Measurements from ENCODE around the gene UBE2G1.
"Not testable (repeated sequence)": the region's sequence is repeated elsewhere in the genome, so short reads cannot be mapped to it uniquely, and the experiment has no call there.

Gene UBE2G1

DNA sequence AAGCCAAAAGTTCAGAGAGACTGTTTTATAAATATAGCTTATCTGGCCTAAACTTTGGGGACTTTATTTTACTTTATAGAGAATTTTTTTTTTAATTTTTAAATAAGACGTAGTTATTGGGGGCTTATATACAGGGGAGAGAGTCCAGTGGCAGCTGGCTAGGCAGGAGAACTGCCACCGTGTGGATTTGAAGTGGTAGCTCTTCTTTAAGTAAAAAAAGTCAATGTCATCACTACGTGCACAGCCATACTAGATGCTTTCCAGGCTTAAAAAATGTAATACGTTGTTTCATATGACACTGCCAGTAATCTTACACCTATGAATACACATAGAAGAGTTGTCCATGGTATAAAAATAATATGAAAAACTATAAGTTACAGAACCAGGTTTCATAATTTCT lies 70.8 kb downstream of the UBE2G1 start:
- DNase-seq, result no peak

DNA sequence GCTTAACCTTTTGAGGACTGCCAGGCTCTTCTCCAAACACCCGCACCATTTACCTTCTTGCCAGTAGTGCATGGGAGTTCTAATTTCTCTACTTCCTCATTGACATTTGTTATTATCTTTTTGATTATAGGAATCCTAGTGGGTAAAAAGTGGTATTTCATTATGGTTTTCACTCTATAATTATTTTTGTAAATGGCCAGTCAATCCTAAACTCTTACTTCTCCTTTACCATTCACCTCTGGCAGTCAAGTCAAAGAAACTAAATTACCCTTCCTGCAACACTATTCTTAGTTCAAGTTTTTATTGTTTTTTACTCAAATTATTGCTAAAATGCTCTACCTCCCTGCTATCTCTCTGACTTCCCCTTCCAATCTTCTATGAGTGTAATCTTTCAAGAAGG lies 72.9 kb downstream of the UBE2G1 start:
- DNase-seq, result no peak

DNA sequence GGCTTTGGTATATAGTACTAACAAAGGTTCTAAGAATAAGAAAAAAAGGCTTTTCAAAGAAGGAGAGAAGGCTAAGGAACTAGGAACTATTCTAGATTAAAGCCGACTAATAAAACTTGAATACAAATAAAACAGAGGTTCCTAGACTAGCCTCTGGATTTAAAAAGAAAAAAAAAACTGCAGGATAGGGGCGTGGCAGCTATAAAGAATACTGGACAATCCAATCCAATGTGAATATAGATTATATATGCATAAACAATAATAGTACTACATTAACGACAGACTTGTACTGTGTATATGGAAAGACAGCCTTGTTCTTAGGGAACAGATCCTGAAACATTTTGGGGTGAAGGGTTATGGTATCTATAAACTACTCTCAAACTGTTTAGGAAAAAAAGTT lies 78.8 kb downstream of the UBE2G1 start:
- no peak for DNase-seq

DNA sequence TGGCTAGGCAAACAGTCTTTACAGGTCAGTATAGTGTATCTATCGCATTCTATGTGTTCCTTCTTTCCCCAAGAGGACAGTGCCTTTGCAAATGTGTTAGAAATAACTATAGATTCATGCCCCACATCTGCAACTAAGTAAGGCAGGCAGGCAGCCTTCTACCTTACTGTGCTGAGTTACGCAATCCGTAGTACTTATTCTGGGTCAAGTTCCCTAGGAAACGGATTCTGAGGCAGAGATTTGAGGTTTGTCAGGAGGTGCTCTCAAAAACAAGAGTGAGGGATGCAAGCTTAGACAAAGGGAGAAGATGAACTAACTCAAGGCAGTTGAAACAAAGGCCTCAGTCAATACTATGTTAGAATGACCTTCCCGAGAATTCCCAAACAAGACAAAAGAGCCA lies 90.0 kb downstream of the UBE2G1 start:
- no peak for DNase-seq

DNA sequence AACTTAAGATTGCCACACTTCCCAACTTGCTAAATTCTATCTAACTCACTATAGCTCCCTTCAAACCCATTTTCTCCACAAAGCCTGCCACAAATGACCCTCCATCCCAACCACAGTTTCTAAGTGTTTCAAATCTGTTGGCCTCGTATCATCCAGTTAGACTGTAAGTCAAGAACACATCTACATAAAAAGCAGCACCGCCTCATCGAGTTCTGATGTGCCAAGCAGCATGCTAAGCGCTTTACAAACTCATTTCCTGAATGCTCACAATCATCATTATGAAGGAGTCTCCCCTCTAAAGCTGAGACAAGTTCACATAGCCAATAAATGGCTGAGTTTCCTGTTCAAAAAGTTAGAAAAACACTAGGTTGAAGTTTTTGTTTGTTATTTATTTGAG lies 93.5 kb downstream of the UBE2G1 start:
- DNase-seq, result no peak

DNA sequence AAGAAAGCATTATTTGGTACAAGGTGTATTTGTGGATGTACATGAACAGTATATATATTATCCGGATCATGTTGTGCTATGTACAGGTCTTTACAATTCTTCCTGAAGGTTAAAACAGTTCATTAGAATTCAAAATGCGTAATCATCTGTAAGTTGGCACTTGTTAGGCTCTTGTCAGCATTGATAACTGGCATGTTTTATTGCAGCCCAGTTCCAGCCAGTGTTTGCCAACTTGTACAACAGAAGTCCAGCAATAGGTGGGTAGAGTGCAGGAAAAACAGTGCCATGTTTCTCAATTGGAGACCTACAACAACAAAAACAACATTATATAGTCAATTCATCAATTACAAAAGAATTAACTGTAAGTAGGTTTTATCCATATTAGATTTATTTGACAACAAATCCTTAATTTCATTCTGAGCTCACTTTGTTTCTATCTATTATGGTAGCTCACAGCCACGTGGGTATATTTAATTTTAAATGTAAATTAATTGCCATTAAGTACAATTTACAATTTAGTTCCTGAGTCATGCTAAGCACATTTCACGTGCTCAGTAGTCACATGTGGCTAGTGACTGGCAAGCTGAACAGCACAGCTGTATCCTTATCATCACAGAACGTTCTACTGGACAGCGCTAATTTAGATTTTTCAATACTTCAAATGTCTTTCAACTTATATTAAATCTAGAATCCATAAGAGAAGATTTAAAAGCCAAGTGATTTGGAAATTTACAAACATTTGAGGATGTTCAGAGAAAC lies 94.1 kb downstream of the UBE2G1 start:
- DNase-seq, result no peak

DNA sequence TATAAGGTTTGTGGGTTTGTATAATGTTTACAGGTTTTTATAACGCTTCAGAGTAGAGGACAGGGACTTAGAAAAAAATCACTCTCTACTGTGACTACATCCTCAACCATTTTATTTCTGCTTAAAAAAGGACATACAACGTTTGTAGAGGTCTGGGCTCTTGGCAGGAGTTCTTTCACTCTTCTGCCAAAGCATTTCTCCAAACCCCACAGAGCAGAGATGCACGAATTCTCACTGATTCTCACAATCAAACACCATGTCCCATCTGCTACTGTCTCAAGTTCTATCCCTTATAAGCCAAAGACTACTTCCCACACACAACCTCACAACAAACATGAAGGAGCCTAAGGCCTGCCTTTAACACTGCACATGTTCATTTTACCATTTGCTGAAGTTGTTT lies 95.7 kb downstream of the UBE2G1 start:
- no peak for DNase-seq

DNA sequence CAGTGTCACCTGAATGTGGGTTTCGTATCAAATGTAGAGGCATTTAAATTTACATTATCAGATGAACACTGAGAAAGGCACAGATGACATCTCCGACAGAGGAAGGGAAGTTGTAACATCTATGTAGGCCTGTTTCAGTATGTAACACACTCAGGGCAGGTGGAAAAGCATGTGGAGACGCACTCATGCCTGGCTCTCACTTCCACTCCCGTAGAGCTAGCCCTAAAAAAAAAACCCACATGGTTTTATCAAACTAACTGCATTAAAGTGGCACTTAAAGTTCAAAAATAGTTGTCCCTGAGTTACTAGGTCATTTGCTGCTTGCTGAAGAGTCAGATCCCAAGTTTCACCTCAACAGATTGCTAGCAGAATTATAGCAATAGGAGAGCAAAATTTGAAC lies 96.6 kb downstream of the UBE2G1 start:
- no peak for DNase-seq

DNA sequence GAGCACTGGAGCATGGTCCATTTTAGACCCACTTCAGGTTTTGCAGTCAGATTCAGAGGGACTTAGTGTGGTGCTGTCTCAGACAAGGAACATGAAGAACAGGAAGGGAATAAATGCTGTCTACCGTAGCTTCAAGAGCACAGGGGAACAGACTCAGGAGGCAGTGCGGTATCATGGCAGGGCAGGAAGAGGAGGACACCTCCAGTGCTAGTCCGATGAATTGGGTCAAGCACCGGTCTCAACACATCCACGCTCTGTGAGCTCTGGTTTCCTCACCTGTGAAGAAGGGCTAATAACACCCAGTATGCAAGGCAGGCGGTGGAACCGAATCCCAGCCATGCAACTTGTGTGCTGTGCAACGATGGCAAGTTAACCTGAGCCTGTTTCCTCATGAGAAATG lies 99.1 kb downstream of the UBE2G1 start:
- no peak for DNase-seq

DNA sequence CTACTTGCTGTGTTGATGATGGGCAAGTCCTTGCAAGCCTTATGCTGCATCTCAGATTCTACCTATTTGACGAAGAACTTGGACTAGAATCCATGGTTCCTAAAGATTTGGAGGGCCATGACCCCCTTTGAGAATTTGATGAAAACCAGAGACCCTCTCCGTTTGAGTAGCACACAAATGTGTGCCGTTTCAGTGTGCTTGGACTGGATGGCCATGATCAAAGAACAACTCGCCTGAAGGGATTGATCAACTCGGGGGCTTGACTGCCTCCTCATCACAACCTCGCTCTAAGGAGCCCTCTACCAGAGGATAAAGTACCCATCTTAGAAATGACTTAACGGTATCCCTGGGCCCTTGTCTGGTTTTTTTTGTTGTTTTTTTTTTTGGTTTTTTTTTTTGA lies 99.9 kb downstream of the UBE2G1 start:
- no peak for DNase-seq

DNA sequence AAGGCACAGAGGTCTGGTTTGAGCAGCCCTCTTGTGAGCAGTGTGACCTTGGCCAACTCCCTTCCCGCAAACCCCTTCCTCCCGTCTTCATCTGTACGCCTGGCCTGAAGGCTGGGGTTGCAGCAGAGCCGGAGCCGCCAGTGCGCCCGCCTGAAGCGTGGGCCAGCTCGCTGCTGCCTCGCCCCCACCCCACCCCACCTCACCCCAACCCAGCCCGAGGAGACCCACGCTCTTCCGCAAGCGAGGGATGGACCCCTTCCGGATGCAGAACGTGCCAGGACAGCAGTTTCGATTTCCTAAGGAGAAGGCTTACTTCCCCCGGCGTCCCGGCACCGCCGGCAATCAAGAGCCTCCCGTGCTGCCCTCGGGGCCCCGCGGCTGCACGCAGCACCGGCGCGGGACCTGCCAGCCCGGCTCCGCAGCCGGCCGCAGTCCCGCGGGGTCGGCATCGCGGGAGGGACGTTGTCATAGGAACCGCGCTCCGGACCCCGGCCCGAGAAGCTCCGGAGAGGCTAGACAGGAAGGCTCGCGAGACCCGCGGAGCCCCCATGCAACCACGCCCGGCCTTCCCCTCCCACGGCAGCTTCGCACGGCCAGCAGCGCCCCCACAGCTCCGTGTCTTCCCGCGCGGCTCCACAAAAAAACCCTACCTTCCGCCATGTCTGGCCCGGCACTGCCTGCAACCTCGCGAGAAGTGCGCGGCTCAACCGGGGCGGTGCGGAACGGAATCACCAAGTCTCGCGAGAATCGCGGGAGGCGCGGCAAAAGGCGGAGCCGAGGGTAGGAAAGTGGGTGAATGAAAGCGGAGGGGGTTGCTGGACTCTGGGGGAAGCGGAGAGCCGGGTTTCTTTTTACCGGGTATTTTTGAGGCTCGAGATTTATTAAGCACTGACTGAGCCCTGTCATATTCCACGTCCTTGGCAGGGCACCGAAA lies 102.9 kb downstream of the UBE2G1 start, which contains the start of gene ANKFY1:
Gene ANKFY1, minus strand, starts transcription at position 698 of the 934 bp plus-strand sequence. Its CDS starts 38 bp downstream, at position 660.
- DNase-seq, result peak; percentile 79

DNA sequence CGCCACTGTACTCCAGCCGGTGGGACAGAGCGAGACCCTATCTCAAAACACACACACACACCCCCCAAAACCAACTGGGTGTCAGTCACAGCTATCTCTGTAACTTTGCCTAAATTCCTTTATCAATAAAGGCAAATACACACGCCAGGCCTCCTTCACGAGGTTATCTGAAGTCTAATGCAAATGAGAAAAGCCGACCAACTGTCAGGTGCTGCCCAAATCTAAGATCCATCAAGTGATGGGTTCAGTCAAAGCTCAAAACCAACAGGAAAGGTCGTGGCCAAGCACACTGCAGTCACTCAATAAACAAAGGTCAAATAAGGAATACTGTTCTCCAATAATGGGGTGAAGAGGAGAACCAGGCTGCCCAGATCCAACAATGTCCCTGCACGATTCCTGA lies 103.8 kb downstream of the UBE2G1 start:
- DNase-seq, result no peak

DNA sequence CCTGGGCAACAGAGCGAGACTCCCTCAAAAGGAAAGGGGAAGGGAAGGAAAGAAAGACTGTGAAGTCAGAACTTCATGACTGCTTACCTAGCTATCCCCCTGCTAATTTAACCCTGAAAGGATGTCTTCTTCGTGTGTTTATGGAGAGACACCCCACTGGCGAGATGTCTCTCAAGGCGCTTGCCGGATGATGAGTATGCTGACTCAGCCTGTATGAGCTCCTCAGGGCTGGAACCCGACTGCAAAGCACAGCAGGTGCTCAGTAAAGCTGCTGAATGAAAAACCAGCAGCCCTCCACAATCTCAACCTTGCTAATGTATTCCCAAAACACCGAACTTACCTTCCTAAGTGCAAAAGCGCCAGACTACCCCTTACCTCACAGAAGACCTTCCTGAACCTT lies 105.0 kb downstream of the UBE2G1 start:
- no peak for DNase-seq

DNA sequence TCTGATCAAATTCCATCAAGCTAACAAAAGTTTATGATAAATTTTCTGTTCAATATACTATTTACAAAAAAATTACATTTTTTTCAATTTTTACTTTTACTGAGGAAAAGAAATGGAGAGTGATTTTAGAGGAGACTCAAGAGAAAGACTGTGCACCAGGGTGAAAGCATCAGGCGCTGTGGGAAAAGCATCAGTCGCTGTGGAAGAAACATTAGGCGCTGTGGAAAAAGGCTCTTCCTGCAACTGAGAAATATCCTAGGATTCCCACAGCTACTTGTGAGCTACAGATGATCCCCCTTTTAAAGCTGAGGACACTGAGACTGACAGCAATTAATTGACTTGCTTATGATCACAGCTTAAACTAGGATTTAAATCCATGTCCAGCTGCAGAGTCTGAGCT lies 107.6 kb downstream of the UBE2G1 start:
- DNase-seq, result no peak

DNA sequence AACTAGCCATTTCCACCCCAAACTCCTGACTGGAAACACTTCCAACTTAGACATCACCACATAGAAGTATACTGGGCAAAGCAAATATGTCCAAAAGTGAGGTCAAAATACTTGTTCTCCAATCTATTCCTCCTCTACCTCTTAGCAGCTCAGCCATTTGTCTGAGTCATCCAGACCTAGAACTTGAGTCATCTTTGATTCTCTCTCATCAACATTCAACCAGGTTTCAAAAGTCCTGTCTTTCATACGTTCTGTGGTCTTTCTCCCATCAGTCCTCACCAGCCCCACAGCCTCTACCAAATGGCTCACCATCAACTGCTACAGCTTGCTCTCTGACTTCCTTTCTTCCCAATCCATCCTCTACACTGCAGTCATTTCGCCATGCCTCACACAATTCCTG lies 109.5 kb downstream of the UBE2G1 start:
- DNase-seq, result no peak

DNA sequence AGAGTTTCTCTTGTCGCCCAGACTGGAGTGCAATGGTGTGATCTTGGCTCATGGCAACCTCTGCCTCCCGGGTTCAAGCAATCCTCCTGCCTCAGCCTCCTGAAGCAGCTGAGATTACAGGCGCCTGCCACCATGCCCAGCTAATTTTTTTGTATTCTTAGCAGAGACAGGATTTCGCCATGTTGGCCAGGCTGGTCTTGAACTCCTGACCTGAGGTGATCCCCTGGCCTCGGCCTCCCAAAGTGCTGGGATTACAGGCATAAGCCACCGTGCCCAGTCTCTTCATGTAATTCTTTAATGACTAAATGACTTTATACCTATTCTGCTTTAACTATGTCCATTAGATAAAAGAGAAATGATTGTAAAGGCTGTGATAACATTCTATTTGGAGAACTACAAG lies 111.2 kb downstream of the UBE2G1 start:
- not testable (repeated sequence) for DNase-seq

DNA sequence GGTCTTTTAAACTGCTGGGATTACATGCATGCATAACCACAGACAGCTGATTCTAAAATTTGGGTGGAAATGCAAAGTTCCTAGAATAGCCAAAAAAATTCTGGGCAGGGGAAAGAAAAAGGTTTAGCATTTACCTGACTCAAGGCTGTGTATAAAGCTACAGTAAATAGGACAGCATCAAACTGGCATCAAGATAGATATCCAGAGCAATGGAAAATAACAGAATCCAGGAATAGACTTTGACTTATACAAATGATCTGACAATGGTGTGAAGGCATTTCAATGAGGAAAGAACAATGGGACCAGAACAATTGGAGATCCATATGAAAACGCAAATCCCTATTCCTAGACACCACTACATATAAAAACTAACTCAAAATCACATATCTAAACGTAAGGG lies 115.6 kb downstream of the UBE2G1 start:
- no peak for DNase-seq

DNA sequence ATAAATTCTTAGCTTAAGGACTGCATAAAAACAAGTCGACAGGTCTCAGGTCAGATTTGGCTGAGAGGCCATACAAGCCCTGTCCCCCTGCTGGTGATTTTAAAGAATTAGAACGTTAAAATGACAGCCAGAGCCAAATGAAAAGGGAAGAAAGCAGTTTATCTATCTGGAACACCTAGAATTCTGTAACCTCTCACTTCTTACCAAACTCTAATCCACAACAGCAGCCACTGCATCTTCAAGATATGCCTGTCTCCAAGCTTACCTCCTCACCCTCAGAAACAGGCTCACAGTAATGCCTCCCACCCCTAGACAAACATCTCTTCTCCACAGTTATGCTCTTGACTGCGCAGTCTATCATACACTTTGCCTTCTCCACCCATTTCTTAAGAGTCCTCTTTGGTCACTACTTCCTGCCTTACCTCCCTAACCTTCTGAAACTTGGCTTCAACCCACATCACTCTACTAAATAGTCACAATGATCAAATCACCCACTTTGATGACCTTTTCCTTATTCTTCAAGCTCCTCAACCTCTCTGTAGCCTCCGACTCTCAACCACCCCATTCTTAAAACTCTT lies 116.9 kb downstream of the UBE2G1 start:
- no peak for DNase-seq

DNA sequence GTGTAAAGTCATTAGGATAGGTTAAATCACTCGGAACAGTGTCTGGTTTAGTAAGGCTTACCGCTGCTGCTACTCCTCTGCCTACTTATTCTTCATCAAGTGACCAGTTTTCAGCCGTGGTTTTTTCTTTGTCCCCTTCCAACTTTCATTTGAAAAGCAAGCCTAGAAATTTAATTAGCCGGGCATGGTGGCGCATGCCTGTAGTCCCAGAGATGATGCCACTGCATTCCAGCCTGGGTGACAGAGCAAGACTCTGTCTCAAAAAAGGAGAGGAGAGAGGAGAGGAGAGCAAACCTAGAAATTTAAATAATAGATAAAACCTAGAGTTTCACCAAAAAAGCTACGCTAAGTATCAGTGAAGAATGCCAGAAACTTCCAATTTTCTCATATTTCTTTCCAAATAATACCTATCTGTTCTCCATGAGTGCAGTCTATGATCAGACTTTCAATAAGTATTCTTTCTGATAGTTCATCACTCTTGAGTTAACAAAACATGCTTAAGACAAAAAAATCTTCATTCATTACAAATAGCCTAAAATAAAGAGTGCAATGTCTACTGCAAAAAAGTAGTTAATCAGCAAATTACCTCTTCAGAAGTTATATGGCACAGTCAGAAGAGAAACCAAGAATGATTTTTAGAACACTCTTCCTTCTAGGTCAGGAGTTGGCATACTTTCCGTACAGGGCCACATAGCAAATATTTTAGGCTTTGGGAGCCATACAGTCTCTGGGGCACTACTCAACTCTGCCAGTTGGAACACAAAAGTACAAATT lies 117.8 kb downstream of the UBE2G1 start:
- no peak for DNase-seq

DNA sequence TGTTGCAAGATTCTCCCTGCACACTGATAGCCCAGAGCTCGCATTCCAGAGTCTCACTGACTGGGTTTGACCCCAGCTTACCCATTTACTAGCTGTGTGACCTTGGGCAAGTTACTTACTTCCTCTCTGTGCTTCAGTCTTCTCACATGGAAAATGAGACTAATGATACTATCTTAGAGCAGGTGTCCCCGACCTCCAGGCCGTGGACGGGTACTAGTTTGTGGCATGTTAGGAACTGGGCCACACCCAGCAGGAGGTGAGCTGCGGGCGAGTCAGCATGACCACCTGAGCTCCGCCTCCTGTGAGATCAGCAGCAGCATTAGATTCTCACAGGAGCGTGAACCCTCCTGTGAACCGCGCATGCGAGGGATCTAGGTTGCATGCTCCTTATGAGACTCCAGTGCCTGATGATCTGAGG lies 118.5 kb downstream of the UBE2G1 start:
- DNase-seq, result no peak

DNA sequence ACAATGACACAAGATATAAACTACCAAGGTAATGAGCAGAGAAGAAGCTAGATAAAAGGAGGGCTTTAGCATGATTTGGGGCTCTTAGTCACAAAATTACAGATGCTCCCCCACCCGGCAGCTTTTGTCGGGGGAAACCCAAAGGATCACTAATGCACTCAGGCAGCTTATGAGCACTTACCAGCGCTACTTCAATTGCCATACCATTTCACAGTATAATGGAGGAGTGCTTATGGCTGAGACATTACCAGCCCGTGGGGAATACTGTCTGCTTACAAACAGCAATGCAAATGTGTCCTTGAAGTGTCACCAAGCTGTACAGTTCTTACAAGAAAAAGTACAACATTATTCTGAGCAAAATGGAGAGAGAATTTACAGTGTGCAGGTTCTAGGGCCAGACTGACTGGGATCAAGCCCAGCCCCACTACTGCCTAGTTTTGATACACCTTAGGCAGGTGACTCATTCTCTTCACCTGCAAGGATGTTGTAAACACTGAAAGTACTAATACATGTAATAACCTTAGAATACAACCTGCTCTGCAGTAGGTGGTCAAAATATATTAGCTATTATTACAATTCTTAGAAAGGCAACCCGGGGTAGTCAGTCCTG lies 119.0 kb downstream of the UBE2G1 start:
- DNase-seq, result no peak

DNA sequence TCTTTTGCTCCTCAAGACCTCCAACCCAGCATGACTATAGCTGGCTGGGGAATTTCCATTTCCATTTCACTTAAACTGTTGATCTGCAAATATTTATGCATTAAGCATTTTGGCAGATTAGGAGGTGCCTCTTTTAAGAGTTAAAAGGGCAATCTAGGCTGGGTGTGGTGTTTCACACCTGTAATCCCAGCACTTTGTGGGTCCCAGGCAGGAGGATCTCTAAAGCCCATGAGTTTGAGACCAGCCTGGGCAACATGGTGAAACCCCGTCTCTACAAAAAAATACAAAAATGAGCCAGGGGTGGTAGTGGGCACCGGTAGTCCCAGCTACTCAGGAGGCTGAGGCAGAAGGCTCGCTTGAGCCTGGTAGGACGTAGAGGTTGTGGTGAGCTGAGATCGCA lies 119.8 kb downstream of the UBE2G1 start:
- no peak for DNase-seq

DNA sequence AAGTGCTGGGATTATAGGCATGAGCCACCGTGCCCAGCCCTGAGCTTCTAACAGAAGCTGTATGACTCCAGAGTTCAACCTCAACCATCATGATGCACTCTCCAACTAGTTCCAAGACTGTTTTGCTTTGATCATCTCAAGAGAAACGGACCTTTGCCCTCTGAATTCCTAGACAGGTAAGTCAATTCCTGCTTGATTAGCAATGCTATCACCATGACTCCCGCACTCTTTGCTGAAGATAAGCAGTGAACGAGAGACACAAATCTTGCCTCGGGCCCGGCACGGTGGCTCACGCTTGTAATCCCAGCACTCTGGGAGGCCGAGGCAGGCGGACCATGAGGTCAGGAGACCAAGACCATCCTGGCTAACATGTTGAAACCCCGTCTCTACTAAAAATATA lies 124.9 kb downstream of the UBE2G1 start:
- no peak for DNase-seq

Measured in COR-L47 (cell line).